ENCODE data around the gene GLCE.
"Not testable (repeated sequence)": the region's sequence is repeated elsewhere in the genome, so short reads cannot be mapped to it uniquely, and the experiment has no call there.

Gene GLCE

DNA sequence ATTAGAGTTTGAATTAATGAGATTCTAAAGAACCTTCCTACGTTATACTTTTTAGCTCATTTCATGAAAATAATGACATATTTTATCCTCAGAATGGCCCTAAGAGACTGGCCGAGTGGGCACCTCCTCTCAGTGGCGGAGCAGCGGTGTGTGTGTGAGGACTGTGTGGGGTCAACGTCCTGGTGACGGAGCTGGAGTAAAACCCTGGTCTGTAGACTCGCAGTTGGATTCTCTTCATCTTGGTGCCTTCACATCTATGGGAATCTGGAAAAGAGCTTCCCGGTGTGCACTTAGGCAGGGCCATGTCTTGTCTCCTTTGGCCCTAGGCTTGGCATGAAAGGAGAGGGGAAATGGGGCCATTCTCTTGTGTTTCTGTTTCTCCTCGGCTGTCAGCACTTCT, 116.9 kb downstream of the GLCE start:
- no peak for DNase-seq

DNA sequence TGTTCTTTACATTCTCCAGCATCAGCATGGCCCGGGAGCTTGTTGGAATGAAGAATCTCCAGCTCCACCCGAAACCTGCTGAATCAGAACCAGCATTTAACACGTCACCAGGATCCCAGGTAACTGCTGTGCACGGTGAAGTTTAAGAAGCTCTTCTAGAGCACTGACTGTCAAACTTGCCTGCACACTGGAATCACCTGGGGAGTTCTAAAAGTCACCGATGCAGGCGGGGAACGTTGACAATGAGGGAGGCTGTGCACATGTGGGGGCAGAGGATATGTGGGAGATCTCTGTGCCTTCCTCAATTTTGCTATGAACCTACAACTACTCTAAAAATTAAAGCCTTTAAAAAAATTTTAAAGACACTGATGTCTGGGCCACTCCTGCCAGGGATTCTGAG, 119.2 kb downstream of the GLCE start:
- DNase-seq = no peak

DNA sequence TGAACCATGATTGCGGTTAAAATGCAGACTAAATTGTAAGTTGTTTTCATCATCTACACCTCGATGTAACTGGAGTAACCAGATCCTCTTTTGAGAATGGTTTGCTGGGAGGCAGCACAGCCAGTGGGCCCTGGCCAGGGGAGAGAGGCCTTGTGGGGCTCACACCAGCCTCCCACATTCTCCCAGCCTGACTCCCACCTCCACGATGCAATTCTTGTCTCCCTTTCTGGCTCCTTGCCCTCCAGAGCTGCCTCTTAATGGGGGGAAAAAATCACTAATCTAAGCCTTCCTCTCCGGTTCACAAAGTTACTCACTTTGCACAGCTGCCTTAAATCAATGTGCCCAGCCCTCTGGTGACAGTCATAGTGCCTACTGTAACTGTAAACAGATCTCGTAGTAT, 120.3 kb downstream of the GLCE start:
- no peak for DNase-seq

DNA sequence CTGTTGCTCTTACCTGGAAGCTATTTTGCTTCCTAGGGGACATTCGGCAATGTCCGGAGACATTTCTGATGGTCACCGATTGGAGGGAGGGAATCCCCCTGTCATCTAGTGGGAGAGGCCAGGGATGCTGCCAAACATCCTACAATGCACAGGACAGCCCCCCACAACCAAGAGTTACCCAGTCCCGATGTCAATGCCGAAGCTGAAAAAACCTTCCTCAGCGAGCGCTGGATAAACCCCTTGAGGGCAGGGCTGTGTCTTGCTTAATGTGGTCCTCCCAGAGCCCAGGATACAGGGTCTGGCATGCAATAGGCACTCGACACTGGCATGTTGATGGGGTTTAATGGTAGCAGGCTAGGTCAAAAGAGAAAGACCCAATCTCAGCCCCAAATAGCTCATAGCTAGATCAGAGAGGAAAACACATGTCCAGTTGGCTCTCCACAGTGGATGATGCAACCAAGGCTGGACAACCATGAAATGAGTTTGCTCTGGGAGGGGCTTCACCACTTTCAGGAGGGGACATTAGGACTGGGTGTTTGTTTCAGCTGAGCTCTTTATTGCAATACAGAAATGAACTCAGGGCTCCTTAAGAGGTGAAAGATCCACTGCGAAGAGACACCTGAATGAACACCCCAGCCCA, 121.8 kb downstream of the GLCE start:
- DNase-seq = no peak

- DNase-seq = no peak
Measured at GRCh38 chr15:69285834-69286233, 125.4 kb downstream of the GLCE start.

DNA sequence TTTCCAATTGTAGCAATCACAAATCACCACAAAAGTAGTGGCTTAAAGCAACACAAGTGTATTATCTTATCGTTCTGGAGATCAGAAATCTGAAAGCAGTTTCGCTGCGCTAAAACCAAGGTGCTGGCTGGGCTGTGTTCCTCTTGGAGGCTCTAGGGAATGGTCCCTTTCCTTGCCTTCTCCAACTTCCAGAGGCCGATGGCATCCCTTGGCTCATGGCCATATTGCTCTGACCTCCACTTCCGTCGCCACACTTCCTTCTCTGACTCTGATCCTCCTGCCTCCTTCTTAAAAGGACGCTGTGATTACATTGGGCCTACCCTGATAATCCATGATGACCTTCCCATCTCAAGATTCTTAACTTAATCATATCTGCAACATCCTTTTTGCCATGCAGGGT, 127.6 kb downstream of the GLCE start:
- DNase-seq = no peak

DNA sequence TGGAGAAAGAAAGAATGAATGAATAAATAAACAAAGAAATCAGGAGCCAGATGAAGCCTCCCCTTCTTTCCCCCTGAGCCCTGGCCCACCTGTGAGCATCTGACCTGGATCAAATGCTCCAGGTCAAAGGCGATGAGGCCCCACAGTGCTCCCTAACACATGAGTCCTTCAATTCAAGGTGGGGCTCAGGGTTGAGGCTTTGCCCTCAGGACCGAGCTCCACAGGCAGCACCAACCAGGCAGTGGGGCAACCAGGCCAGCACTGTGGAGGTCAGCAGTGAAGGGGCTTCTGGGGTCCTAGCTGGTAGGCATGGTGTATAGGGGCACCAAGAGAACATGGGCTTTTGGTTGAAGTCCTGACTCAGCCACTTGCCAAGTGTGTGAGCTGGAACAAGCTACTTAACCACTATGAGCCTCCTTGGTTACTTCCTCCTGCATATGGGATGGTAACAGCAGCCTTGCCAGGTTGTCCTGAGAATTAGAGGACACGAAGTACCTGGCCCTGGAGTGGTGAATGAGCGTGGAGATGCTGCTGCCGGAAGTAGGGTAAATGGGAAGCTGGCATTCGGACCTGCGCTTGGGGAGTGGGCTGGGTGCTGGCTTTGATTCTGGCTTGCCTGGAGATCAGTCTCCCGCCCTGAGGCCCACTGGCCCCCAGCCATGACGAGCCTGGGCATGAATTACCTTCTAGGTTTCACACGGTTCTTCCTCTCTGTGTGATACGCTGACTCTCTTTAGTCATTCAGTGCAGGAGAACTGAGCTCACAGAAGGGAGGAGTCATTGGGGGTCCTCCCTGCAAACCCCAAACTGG, 128.3 kb downstream of the GLCE start:
- DNase-seq = no peak

GRCh38 chr15:69289342-69290146, 129.1 kb downstream of the GLCE start:
- DNase-seq = no peak

DNA sequence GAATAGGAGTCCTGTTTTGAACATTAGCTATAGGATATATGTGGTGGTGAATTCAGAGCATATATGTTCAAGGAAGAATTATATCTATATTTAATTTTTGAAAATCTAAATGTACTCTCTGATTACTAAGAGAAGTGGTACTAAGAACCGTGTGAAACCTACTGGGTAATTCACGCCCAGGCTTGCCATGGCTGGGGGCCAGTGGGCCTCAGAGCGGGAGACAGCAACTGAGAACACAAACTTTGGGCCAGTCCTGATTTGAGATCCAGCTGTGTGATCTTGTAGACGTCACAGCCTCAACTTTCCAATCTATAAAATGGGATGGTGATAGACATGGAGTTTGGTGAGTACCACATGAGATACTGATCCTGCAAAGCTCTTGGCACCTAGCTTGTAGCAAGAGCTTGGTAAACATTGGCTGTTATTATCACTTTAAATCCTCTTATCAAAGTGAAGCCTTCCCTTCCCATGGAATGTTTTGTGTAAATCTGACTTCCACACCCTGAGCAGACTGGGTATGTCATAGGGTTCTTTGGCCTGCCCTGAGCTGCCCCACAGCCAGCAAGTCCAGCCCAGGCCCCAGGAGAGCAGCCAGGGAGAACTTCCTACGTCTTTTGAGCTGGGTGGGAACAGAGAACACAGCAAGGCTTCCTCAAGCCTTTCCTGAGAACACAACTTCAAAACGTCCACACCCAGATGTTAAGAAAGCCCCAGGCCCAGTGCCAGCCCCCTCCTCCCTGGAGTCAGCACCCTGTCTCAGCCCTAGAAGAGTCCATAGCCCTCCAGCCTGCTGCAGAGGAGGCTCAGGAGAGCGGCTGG, 130.1 kb downstream of the GLCE start:
- no peak for DNase-seq

GRCh38 chr15:69291651-69292050, 131.2 kb downstream of the GLCE start:
- not testable (repeated sequence) for DNase-seq

- DNase-seq = no peak
Measured at GRCh38 chr15:69292826-69293420, 132.5 kb downstream of the GLCE start.

DNA sequence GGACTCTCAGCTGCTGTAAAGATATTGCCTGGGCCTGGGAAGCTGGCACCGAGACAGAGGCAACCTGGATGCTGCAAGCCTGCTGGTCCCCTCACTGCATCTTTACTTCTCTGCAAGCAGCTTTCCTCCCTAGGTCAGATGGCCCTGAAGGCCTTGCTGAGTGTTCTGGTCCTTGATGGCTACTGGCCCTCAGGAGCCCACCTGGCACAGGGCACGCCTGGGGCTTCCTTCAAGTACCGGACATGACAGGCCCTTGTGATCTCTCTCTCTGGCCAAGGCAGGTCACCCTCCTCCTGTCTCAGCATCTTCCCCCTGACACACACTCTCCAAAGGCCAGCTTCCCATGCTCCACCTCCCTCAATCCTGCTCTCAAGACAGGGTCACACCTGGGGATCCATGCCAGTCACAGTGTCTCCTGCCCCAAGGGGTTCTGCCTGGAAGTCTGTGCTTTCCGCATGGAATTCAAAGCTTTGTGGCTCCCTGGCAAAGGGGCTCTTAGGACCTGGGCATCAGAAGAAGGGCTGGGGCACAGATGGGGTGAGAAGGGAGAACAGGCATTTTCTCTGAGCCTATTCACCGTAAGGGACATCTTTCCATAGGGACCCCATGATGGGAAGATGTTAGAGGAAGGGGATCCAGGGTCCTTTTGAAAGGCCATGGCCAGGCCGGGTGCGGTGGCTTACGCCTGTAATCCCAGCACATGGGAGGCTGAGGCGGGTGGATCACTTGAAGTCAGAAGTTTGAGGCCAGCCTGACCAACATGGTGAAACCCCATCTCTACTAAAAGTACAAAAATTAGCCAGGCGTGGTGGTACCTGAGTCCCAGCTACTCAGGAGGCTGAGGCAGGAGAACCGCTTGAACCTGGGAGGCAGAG, 133.5 kb downstream of the GLCE start:
- DNase-seq = no peak

DNA sequence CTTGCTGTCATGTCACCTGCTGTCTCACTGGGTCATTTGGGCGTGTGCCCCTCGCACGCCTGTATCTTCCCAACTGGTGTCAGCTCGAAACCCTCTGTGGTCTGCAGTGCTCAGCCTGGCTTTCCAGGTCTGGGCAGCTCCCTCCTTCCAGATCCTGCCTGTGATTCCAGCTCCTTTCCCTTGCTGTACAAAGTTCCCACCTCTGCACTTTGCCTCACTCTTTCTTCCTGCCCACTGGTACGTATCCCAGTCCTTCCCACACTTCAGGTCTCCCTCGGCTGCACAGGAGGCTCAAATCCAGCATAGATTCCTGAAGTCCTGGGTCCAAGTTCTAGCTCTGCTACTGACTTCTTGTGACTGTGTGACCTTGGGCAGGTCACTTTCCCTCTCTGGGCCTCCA, 136.2 kb downstream of the GLCE start:
- no peak for DNase-seq

GRCh38 chr15:69297642-69298353, 137.4 kb downstream of the GLCE start:
- DNase-seq = no peak

DNA sequence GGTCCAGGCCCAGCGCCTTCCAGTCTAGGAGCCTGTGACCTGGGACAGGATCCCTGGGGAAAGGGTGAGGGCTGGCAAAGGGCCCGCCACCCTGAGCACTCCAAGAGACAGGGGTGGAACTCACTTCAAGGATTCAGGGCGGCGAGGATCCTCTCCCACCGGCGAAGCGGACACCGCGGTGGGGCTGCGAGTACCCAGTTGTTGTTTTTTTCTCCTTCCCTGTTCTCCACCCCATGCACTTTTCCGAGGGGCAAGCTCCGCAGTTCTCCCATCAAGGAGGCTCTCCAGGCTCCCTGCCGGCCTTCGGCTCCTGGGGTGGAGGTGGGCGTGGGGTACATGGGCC, 137.9 kb downstream of the GLCE start:
- DNase-seq = no peak

GRCh38 chr15:69298697-69299441, 138.4 kb downstream of the GLCE start, which contains the start of gene PAQR5:
PAQR5 (plus strand) TSS chr15:69298912; CDS start chr15:69360081, 61,169 bp downstream.
- DNase-seq = peak in 1 of 2 experiments; percentile 22

- no peak for DNase-seq
Measured at GRCh38 chr15:69299451-69299886, 139.0 kb downstream of the GLCE start.

GRCh38 chr15:69299943-69300588, 139.6 kb downstream of the GLCE start:
- DNase-seq = no peak

- DNase-seq = not testable (repeated sequence)
Measured at GRCh38 chr15:69301101-69301500, 140.7 kb downstream of the GLCE start.

Measured in stimulated activated CD4-positive, alpha-beta T cell treated with anti-CD3 and anti-CD28 coated beads, Interleukin-4, amount 100 ng/mL, for 4 hours (primary cell).